Fibroblast of skin of right biceps (primary cell): ENCODE results near the gene EBF3.

Experiments
- DNase-seq: peaks from one replicate; pipeline ENCODE4 v3.0.0-alpha.2; 2013

The EBF3 gene

DNA sequence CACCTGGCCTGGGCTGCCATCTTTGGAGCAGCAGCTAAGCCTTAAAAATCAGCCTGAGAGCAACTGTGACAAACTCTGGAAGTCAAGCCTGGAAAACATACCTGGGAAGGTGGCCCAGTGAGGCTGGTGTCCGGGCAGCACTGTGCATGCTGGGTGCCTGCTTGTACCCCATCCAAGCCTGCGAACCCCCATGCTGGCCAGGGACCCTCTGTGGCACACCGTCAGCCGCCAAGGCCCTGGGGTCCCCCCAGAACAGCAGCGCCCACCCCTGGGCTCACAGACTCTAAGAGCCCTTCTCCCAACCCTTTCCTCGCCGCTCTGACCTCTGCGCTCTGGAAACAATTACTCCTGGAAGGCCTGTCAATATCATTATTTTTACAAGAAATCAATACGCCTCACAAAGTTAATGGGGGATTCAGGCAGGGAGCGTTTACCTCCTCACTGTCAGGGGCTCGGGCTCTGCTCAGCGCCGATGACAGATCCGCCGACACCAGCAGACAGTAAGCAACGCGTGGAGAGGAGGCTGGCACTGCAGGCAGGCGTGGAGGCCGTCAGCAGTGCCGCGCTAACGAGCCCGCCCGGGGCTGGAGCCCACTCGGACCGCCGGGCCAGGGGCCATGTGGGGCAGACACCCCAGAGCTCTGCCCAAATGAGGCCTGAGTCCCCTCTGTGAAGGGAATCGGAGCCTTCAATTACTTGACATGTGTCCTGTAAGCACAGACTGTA, 54.4 kb downstream of the EBF3 start:
- no peak for DNase-seq

DNA sequence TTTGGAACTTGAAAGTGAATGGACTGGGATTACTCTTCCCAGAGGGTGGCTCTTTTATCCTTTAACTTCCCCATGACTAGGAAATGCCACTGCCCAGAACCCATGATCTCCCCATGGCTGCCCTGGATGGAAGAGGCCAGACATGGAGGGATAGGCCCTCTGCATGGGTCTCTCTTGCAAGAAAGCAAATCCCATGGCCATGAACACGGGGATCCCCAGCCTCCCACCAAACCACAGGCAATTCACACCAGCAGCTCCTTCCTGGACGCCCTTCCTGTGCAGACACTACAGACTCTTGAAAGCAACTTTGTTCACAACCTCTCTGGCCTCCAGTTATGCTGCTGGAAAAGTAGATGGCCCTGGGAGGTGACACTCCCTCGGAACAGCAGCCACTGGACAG, 55.0 kb downstream of the EBF3 start:
- DNase-seq, result no peak

GRCh38 chr10:129908406-129908805, 55.7 kb downstream of the EBF3 start:
- DNase-seq, result no peak

- no peak for DNase-seq
Observed at GRCh38 chr10:129905553-129905952, 58.5 kb downstream of the EBF3 start.

- DNase-seq, result no peak
Observed at GRCh38 chr10:129904323-129904722, 59.8 kb downstream of the EBF3 start.

- no peak for DNase-seq
Observed at GRCh38 chr10:129901389-129902006, 62.6 kb downstream of the EBF3 start.

DNA sequence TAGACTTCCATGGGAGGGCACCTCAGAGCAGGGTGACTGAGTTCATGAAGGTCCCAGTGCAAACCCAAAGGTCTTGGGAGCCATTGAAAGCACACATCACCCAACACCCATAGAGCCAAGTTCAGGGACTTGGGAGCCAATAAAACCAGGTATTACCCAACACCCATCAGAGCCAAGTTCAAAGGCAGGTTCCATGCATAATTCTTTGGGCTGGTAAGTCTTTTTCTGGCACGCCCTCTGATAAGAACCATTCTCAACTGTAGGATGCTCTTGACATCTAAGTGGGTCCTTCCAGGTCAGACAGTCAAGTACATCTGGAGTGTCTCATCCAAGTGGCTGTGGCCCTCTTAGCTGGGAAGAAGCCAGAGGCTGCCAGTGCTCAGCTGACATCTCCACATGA, 63.2 kb downstream of the EBF3 start:
- no peak for DNase-seq

DNA sequence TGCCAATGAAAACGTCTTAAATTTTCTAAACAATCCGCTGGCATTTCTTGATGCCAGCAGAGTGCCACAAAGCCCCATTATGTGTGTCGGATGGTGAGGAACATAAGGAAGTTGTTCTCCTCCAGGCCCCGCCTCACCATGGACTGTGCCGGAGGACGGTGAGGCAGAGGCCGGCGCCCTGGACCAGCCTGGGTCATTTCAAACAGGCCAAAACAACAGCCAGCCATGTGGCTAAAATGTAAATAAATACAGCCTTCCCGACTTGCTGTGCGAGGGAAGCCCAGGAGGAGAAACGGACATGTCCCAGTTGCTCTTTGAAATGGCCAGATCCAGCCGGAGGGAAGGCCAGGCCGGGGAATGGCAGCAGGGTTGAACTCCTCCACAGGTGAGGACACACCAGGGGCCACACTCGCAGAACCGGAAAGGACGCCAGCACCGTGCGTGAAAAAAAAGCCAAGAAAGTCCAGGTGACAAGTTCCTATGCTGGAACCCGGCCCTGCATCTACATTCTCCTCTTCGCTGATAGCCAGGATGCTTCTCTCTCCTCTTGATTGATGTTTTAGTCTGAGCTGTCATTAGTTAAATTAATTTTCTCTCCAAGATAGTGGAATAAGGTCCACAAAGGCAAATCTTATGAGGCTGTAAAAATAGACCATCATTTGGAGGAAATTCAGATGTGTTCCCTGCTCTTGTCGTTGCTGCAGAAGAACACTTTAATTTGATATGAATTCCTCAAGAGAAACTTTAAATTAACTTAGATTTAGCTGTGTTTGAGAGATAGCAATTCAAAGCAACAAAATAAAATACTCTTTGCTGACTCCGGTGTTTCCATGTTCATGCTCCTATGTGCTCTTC, 64.6 kb downstream of the EBF3 start:
- DNase-seq, result no peak

DNA sequence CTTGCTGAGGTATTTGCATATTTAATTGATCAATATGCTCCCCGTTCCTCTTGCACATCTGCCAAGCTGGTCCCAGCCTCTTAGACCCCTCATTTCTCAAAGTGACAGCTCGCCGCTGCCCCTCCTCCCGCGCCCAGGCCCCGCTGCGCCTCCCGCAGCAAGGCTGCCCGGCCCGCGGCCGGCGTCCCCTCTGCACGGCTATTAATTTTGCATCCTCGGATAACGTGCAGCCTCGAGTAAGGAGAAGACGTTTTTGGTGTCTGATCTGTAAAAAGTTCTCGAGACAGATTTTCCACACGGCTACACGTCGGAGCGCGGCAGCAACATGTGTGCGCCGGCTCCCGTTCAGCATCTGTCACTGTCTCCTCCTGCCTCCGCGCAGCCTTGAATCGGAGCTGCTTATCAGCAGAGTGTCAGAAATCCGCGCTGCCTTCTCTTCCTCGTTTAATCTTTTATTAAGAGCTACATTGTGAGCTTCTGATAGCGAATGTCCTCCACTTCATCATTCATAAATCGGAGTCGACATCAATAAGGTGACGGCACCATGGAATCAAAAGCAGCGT, 65.3 kb downstream of the EBF3 start:
- no peak for DNase-seq

GRCh38 chr10:129897871-129898626, 66.0 kb downstream of the EBF3 start:
- no peak for DNase-seq

GRCh38 chr10:129896860-129897200, 67.2 kb downstream of the EBF3 start:
- DNase-seq, result no peak

GRCh38 chr10:129896136-129896859, 67.8 kb downstream of the EBF3 start:
- DNase-seq, result no peak

- no peak for DNase-seq
Observed at GRCh38 chr10:129895811-129896135, 68.3 kb downstream of the EBF3 start.

- no peak for DNase-seq
Observed at GRCh38 chr10:129894698-129895097, 69.4 kb downstream of the EBF3 start.

- no peak for DNase-seq
Observed at GRCh38 chr10:129893104-129894089, 70.7 kb downstream of the EBF3 start.

- DNase-seq, result no peak
Observed at GRCh38 chr10:129892548-129893052, 71.5 kb downstream of the EBF3 start.

GRCh38 chr10:129891806-129892205, 72.3 kb downstream of the EBF3 start:
- DNase-seq, result no peak

DNA sequence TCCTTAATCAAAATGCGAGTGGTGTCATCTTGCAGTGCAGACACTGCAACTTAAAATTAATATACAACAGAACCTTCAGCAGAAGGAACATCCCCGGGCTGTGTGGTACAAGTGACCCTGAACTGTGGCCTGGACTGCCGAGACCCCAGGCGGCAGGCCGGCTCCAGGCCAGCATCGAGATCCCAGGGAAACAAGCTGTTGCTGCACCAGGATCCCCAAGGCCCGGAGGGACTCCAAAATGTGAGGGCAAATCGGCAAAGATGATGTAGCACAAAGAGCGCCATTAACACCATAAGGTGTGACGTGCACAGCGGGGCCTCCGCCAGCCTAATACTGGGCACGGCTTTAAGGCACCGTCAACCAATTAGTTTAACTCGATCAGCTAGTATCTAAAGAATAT, 73.9 kb downstream of the EBF3 start:
- DNase-seq, result no peak

GRCh38 chr10:129888784-129889616, 75.1 kb downstream of the EBF3 start:
- DNase-seq, result peak; percentile 44
